RPMI8226 (cell line): ENCODE results near the gene RBP5.

Experiments used
- DNase-seq: peaks from one replicate; pipeline ENCODE4 v3.0.0-alpha.2; 2015

The RBP5 gene

GRCh38 chr12:7099290-7099996 lies 29.2 kb downstream of the RBP5 start:
- no peak for DNase-seq

GRCh38 chr12:7096979-7097378 lies 31.7 kb downstream of the RBP5 start:
- no peak for DNase-seq

GRCh38 chr12:7096006-7096932 lies 32.4 kb downstream of the RBP5 start:
- DNase-seq = no peak

- DNase-seq = no peak
Measured at GRCh38 chr12:7093892-7094291, 34.8 kb downstream of the RBP5 start.

- DNase-seq = no peak
Measured at GRCh38 chr12:7093486-7093885, 35.2 kb downstream of the RBP5 start.

GRCh38 chr12:7092986-7093460 lies 35.7 kb downstream of the RBP5 start:
- no peak for DNase-seq

- DNase-seq = peak; percentile 65
Measured at GRCh38 chr12:7092229-7092985, 36.3 kb downstream of the RBP5 start, which contains the start of gene C1R. TSS of gene C1R (minus strand) at chr12:7092445. CDS start at chr12:7092388, 57 bp downstream.

GRCh38 chr12:7091660-7092228 lies 36.9 kb downstream of the RBP5 start:
- no peak for DNase-seq

GRCh38 chr12:7091171-7091570 lies 37.5 kb downstream of the RBP5 start:
- no peak for DNase-seq

- DNase-seq = no peak
Measured at GRCh38 chr12:7090222-7090998, 38.3 kb downstream of the RBP5 start.

- no peak for DNase-seq
Measured at GRCh38 chr12:7089196-7089871, 39.4 kb downstream of the RBP5 start.

GRCh38 chr12:7083125-7083524 lies 45.6 kb downstream of the RBP5 start:
- DNase-seq = no peak

GRCh38 chr12:7081037-7081436 lies 47.7 kb downstream of the RBP5 start:
- no peak for DNase-seq

GRCh38 chr12:7079826-7080125 lies 48.9 kb downstream of the RBP5 start:
- no peak for DNase-seq

- DNase-seq = no peak
Measured at GRCh38 chr12:7078163-7078562, 50.5 kb downstream of the RBP5 start.

GRCh38 chr12:7076493-7076892 lies 52.2 kb downstream of the RBP5 start:
- DNase-seq = no peak

- DNase-seq = no peak
Measured at GRCh38 chr12:7075939-7076338, 52.8 kb downstream of the RBP5 start.

- DNase-seq = no peak
Measured at GRCh38 chr12:7075518-7075917, 53.2 kb downstream of the RBP5 start.

GRCh38 chr12:7073946-7074345 lies 54.7 kb downstream of the RBP5 start:
- DNase-seq = no peak
